Calu3 (cell line): ENCODE measurements around the gene EPS15. TPM values are rescaled to one million over a fixed set of nuclear protein-coding genes. Genes with fewer than 3 reads are reported as not detected.

ENCODE experiments used
- BruUV-seq: library from RNA; stranded (reverse); fragments of 400-500 nt; replicated peaks from 2 replicates; lab custom pipeline; 2021; lab: Mats Ljungman, UMichigan
- CTCF ChIA-PET: fragments of 300-600 bp; sonication (Branson Sonifier 250); formaldehyde crosslinking; loops from one replicate; lab custom pipeline; 2022; ENCODE audit warnings: antibody characterized with exemption; lab: Charles Lee
- DNase-seq: peaks from one replicate; pipeline ENCODE4 v3.0.0; 2022
- H3K27ac Mint-ChIP-seq: one replicate; pipeline ENCODE4 v1.8.0; 2022; ENCODE audit warnings: mixed read lengths; ENCODE audit not compliant: unreplicated experiment
- H3K27me3 Mint-ChIP-seq: one replicate; pipeline ENCODE4 v1.8.0; 2022; ENCODE audit warnings: mixed read lengths; ENCODE audit not compliant: unreplicated experiment
- H3K36me3 Mint-ChIP-seq: one replicate; pipeline ENCODE4 v1.8.0; 2022; ENCODE audit warnings: mild to moderate bottlenecking, moderate library complexity, mixed read lengths; ENCODE audit not compliant: insufficient read depth, unreplicated experiment
- H3K4me1 Mint-ChIP-seq: one replicate; pipeline ENCODE4 v1.8.0; 2022; ENCODE audit warnings: mild to moderate bottlenecking, low read depth, mixed read lengths; ENCODE audit not compliant: unreplicated experiment
- H3K4me3 Mint-ChIP-seq: one replicate; pipeline ENCODE4 v1.8.0; 2022; ENCODE audit warnings: mild to moderate bottlenecking, low read depth, moderate library complexity, mixed read lengths; ENCODE audit not compliant: unreplicated experiment
- H3K9me3 Mint-ChIP-seq: one replicate; pipeline ENCODE4 v1.8.0; 2022; ENCODE audit warnings: low read depth, mixed read lengths; ENCODE audit not compliant: unreplicated experiment
- intact Hi-C: fragments of 100-400 bp; cut with micrococcal nuclease; formaldehyde crosslinking; loops from one replicate; pipeline ENCODE4 v1.10.0; 2022; ENCODE audit not compliant: unreplicated experiment
- total RNA-seq: library from RNA; stranded (reverse); gene quantifications from 2 replicates; pipeline ENCODE4 v1.2.3, GENCODE V29; 2022
- TF ChIP-seq, protein P1 (sequence below): fragments of 200-600 bp; IDR thresholded peaks from one replicate; pipeline ENCODE4 v1.8.0; 2022; ENCODE audit warnings: antibody characterized with exemption; ENCODE audit not compliant: unreplicated experiment

The EPS15 gene
- total RNA-seq, 1 experiment from 2014 or later = 51.2 TPM

DNA sequence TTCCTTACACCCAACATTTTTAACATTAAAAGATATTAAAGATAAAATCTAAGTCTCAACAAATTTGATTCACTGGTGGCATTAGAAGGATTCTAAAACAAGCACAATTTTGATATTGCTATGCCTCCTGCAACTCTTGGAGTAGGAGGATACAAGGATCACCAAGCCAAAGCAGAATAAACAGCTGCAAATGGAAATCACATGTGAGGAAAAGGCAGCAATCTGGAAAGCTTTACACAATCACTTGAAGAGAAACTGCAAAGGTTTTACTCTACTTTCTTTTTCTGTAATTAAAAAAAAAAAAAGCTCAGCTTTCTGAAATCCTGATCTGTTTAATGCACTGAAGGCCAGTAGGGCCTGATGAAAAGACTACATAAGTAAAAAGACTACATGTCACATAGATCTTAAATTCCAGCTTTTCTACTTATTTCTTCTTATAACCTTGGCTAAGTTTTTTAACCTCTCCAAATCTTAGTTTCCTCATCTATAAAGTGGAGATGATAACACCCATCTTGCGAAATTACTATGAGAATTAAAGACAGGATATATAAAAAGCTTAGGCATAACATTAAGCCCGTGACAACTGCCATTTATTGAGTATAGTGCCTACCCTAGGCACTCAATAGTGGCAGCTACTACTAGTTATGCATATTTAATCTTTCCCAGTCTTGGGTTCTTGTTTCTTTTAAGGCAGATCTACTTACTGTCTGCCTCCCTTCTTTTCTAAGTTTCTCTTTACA lies 73.5 kb downstream of the EPS15 start:
- TF ChIP-seq, protein P1, sequence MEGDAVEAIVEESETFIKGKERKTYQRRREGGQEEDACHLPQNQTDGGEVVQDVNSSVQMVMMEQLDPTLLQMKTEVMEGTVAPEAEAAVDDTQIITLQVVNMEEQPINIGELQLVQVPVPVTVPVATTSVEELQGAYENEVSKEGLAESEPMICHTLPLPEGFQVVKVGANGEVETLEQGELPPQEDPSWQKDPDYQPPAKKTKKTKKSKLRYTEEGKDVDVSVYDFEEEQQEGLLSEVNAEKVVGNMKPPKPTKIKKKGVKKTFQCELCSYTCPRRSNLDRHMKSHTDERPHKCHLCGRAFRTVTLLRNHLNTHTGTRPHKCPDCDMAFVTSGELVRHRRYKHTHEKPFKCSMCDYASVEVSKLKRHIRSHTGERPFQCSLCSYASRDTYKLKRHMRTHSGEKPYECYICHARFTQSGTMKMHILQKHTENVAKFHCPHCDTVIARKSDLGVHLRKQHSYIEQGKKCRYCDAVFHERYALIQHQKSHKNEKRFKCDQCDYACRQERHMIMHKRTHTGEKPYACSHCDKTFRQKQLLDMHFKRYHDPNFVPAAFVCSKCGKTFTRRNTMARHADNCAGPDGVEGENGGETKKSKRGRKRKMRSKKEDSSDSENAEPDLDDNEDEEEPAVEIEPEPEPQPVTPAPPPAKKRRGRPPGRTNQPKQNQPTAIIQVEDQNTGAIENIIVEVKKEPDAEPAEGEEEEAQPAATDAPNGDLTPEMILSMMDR = no peak
- Mint-ChIP-seq H3K4me1 (no peaks in the 10 kb centered on the region), H3K27me3 (no peaks in the 10 kb centered on the region), H3K9me3 (no peaks in the 10 kb centered on the region), H3K4me3 (no peak overlapping the region), H3K27ac (no peak overlapping the region), H3K36me3 (peaks cover 10% of the 10 kb centered on the region)
- no TSS peak for BruUV-seq
- CTCF ChIA-PET = interaction anchor here (0.5 to 1.4 kb wide), 2 partner anchors 64 to 197 kb away, joined by 4 read pairs; no protein-coding TSS in a partner anchor
- intact Hi-C loops = no loop called here
- no peak for DNase-seq

DNA sequence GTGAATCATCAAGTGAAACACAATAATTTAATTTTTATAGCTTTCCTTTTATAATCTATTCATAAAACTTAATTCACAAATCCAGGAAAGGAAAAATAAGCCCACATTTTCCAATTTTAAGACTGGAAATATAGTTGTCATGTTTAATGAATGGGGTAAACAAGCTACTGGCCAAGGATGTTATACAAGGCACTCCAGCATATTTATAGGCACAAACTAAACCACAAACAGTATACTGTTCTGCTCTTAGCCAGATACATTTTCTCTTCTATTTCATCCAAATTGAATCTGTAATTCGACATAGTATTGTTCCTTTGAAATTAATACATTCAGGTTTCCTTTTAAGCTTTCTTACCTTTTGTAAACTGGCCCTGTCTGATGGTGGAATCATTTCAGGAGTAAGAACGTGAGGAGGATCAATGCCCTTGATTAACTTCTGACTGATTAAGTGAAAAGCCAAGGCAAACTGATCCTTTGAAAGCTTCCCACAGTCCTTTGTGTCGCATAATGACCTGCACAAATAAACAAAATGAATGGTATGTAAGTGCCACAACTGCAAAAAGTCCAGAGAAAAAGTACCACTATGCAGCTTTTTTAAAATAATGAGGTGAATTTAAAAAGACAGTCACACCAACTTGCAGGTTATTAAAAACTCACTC lies 74.4 kb downstream of the EPS15 start:
- BruUV-seq = no TSS peak
- no peaks in the 10 kb centered on the region for H3K27me3 Mint-ChIP-seq
- H3K4me1 Mint-ChIP-seq = no peaks in the 10 kb centered on the region
- TF ChIP-seq, protein P1 = no peak
- H3K27ac Mint-ChIP-seq = no peak overlapping the region
- CTCF ChIA-PET = interaction anchor here (1.4 kb wide), 1 partner anchor 64 kb away, joined by 4 read pairs; no protein-coding TSS in a partner anchor
- no peak for DNase-seq
- H3K36me3 Mint-ChIP-seq = peaks cover 10% of the 10 kb centered on the region
- no peak overlapping the region for H3K4me3 Mint-ChIP-seq
- H3K9me3 Mint-ChIP-seq = no peaks in the 10 kb centered on the region
- intact Hi-C loops = no loop called here

DNA sequence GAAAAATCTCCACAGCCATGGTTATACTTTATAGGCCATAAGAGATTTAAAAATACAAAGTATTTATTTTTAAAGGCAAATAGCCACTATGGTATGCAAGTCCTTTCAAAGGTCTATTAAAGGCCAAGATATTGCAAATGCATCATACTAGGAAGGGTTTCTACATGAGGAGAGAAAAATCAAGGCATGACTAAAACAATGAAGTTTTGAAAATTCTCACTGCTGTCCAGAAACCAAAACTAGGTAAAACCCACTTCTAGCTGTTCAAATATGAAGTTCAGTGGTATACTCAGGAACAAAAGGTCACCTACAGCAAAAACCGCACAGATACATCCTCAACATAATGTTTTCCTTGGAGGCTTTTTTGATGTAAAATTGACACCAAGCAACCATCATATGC lies 75.0 kb downstream of the EPS15 start:
- H3K27ac Mint-ChIP-seq = no peak overlapping the region
- CTCF ChIA-PET = interaction anchor here (1.4 kb wide), 1 partner anchor 65 kb away, joined by 4 read pairs; no protein-coding TSS in a partner anchor
- H3K9me3 Mint-ChIP-seq = no peaks in the 10 kb centered on the region
- intact Hi-C loops = no loop called here
- peaks cover 10% of the 10 kb centered on the region for H3K36me3 Mint-ChIP-seq
- no peaks in the 10 kb centered on the region for H3K27me3 Mint-ChIP-seq
- H3K4me3 Mint-ChIP-seq = no peak overlapping the region
- no peaks in the 10 kb centered on the region for H3K4me1 Mint-ChIP-seq
- no peak for DNase-seq
- no TSS peak for BruUV-seq
- TF ChIP-seq, protein P1 = no peak

DNA sequence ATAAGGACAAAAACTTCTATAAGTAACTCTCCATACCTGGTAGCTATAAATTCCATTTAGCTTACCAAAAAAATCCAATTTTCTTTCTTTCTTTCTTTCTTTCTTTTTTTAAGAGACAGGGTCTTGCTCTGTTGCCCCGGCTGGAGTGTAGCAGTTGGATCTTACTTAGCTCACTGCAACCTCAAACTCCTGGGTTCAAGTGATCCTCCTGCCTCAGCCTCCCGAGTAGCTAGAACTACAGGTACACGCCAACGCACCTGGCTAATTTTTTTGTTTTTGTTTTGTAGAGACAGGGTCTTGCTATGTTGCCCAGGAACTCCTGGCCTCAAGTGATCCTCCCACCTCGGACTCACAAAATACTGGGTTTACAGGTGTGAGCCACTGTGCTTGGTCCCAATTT lies 75.5 kb downstream of the EPS15 start:
- Mint-ChIP-seq H3K4me1 (no peaks in the 10 kb centered on the region), H3K36me3 (peaks cover 10% of the 10 kb centered on the region), H3K27me3 (no peaks in the 10 kb centered on the region), H3K27ac (no peak overlapping the region), H3K9me3 (no peaks in the 10 kb centered on the region), H3K4me3 (no peak overlapping the region)
- TF ChIP-seq, protein P1 = no peak
- intact Hi-C loops = no loop called here
- CTCF ChIA-PET = no interaction called here
- no TSS peak for BruUV-seq
- no peak for DNase-seq
